HG03575 (cell line): ENCODE data around the gene XG.
"Not testable (repeated sequence)": the region's sequence is repeated elsewhere in the genome, so short reads cannot be mapped to it uniquely, and the experiment has no call there.

Experiments used
- ATAC-seq: cut with Tn5 transposase; IDR thresholded peaks from one replicate; pipeline ENCODE4 v1.9.1; 2021; ENCODE audit not compliant: unreplicated experiment, insufficient number of reproducible peaks, low FRiP score; ENCODE audit errors: extremely low read depth

The XG gene

GRCh38 chrX:2769615-2770014 lies 17.8 kb downstream of the XG start:
- no peak for ATAC-seq

- ATAC-seq: not testable (repeated sequence)
These were observed 21.6 kb downstream of the XG start for GRCh38 chrX:2773166-2774055.

- no peak for ATAC-seq
These were observed 22.2 kb downstream of the XG start for GRCh38 chrX:2774057-2774456.

- ATAC-seq: no peak
These were observed 22.9 kb downstream of the XG start for GRCh38 chrX:2774776-2775175.

- not testable (repeated sequence) for ATAC-seq
These were observed 28.8 kb downstream of the XG start for GRCh38 chrX:2780472-2781225.

- ATAC-seq: no peak
These were observed 29.4 kb downstream of the XG start for GRCh38 chrX:2781226-2781571.

GRCh38 chrX:2781698-2782097 lies 29.9 kb downstream of the XG start:
- no peak for ATAC-seq

- ATAC-seq: no peak
These were observed 30.3 kb downstream of the XG start for GRCh38 chrX:2782171-2782570.

GRCh38 chrX:2782778-2783177 lies 30.9 kb downstream of the XG start:
- ATAC-seq: no peak

GRCh38 chrX:2784026-2784425 lies 32.2 kb downstream of the XG start:
- no peak for ATAC-seq

GRCh38 chrX:2785538-2785937 lies 33.7 kb downstream of the XG start:
- no peak for ATAC-seq

- no peak for ATAC-seq
These were observed 37.1 kb downstream of the XG start for GRCh38 chrX:2788980-2789379.

- no peak for ATAC-seq
These were observed 37.7 kb downstream of the XG start for GRCh38 chrX:2789569-2789968.

GRCh38 chrX:2793752-2794151 lies 41.9 kb downstream of the XG start:
- ATAC-seq: no peak

- ATAC-seq: no peak
These were observed 42.5 kb downstream of the XG start for GRCh38 chrX:2794336-2794735.

GRCh38 chrX:2796808-2797207 lies 45.0 kb downstream of the XG start:
- not testable (repeated sequence) for ATAC-seq

GRCh38 chrX:2799369-2799768 lies 47.5 kb downstream of the XG start:
- ATAC-seq: no peak

GRCh38 chrX:2799980-2800379 lies 48.1 kb downstream of the XG start:
- ATAC-seq: not testable (repeated sequence)

GRCh38 chrX:2801223-2801622 lies 49.4 kb downstream of the XG start:
- no peak for ATAC-seq

- not testable (repeated sequence) for ATAC-seq
These were observed 50.7 kb downstream of the XG start for GRCh38 chrX:2802376-2803090.
